ENCODE data around the gene MTX1. TPM values are rescaled to one million over a fixed set of nuclear protein-coding genes. Genes with fewer than 3 reads are reported as not detected.
A peak's percentile ranks its signal among the peaks of the same experiment; 100 is the strongest.
"Not testable (repeated sequence)": the region's sequence is repeated elsewhere in the genome, so short reads cannot be mapped to it uniquely, and the experiment has no call there.

The MTX1 gene, protein sequence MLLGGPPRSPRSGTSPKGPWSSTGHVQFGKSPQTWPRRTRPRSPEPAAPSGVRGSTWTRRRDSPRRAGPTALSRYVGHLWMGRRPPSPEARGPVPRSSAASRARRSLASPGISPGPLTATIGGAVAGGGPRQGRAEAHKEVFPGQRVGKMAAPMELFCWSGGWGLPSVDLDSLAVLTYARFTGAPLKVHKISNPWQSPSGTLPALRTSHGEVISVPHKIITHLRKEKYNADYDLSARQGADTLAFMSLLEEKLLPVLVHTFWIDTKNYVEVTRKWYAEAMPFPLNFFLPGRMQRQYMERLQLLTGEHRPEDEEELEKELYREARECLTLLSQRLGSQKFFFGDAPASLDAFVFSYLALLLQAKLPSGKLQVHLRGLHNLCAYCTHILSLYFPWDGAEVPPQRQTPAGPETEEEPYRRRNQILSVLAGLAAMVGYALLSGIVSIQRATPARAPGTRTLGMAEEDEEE
- total RNA-seq, result 32.7 and 36.1 TPM in 2 replicates

DNA sequence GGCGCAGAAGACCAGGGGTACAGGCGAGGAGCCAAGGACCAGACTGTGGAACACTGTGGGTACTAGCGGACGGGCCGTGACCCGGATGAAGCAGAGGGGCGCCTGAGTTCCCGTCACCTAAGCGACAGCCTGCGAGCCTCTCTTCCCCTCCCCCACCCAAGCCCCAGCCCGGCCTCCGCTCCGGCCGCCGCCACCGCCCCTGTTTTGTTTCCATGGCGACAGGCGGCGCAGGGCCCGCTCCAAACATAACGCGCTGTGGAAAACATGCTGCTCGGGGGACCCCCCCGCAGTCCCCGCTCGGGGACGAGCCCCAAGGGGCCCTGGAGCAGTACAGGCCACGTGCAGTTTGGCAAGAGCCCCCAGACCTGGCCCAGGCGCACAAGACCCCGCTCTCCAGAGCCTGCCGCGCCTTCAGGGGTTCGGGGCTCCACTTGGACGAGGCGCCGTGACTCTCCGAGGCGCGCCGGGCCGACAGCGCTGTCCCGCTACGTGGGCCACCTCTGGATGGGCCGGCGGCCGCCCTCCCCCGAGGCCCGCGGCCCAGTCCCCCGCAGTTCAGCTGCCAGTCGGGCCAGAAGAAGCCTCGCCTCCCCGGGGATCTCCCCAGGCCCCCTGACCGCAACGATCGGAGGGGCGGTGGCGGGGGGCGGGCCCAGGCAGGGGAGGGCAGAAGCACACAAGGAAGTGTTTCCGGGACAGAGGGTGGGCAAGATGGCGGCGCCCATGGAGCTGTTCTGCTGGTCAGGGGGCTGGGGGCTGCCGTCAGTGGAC lies at the start of gene MTX1:
TSS of gene MTX1 (plus strand) at position 155 of the 771 bp plus-strand sequence. CDS start at position 265, 110 bp downstream.
- DNase-seq (ENCODE audit: low read depth in 2 of 2), result peak; percentile 80 to 88

GRCh38 chr1:155158991-155159390 lies 49.5 kb upstream of the MTX1 start:
- DNase-seq (ENCODE audit: low read depth in 2 of 2), result no peak

DNA sequence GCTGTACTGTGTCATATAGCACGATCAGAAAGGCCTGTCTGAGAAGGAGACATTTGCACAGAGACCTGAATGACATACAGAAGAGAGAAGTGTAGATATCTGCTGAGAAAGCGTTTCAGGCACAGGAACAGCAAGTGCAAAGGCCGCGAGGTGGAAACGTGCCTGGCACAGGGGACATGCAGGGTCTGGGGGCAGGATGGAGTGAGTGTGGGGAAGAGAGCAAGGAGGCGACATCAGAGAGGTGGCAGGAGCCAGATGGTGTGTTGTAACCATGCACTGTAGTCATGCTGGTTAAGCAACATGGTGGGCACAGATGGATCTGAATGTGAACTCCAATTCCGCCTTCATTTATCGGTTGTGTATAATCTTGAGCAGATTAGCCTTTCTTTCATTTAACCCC lies 48.4 kb upstream of the MTX1 start:
- no peak for DNase-seq (ENCODE audit: low read depth in 2 of 2)

GRCh38 chr1:155162631-155163030 lies 45.9 kb upstream of the MTX1 start:
- not testable (repeated sequence) for DNase-seq (ENCODE audit: low read depth in 2 of 2)

DNA sequence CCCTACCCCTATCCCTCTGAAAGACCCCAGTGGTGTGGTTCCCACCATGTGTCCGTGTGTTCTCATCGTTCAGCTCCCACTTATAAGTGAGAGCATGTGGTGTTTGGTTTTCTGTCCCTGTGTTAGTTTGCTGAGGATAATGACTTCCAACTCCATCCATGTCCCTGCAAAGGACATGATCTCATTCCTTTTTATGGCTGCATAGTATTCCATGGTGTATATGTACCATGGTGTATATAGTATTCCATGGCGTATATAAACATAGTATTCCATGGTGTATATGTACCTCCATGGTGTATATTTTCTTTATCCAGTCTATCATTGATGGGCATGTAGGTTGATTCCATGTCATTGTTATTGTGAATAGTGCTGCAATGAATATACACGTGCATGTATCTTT lies 44.7 kb upstream of the MTX1 start:
- not testable (repeated sequence) for DNase-seq (ENCODE audit: low read depth in 2 of 2)

DNA sequence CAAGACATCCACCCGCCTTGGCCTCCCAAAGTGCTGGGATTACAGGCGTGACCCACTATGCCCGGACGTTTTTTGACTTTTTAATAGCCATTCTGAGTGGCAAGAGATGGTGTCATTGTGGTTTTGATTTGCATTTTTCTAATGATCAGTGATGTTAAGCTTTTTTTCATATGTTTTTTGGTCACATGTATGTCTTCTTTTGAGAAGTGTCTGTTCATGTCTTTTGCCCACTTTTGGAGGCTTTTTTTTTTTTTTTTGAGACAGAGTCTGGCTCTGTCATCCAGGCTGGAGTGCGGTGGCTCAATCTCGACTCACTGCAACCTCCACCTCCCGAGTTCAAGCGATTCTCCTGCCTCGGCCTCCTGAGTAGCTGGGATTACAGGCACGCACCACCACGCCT lies 43.9 kb upstream of the MTX1 start:
- not testable (repeated sequence) for DNase-seq (ENCODE audit: low read depth in 2 of 2)

- peak in 1 of 2 donors; percentile 23 for DNase-seq (ENCODE audit: low read depth in 2 of 2)
Observed at GRCh38 chr1:155166051-155166470, 42.4 kb upstream of the MTX1 start.

- peak; percentile 93 to 96 for DNase-seq (ENCODE audit: low read depth in 2 of 2)
Observed at GRCh38 chr1:155166471-155167165, 41.9 kb upstream of the MTX1 start.

DNA sequence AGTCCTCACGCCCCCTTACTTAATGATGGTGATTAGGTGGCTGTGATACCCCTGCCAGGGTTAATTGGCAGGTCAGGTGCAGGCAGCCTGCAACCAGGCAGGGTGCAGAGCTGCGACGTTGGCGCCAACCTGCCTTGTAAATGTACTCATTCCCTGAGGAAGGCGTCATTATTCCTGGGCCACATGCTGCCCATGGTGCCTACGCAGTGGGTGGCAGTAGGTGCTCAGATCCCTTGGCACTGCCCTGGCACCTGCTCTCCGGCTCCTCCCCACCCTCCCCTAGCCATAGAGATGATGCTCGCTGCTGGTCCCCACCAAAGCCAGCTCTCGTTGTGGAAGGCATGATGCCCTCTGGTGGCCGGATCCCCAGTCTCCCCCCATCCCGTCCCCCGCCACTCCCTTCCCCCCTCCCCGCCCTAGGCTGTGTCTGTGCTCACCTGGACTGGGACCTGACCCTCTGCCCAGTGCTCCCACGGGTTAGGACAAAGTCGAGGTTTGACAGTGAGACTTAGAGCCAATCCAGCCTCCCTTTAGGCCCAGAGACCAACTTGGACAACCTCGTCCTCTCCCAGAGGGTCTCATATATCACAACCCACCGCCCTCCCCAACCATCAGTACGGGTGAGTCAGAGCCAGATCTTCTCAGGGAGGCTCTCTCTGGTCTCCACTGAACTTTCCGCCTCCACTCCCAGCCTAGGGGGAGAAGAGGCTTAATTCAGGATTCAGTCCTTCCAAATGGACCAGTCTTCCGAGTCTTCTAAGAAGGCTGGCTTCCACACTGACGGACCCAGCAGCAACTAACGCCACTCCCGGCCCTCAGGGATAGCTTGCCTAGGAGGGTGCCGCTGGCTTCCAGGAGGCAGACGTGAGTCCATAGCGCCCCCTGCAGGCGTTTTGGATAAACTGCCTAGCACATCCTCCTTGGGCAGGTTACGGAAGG lies 41.1 kb upstream of the MTX1 start:
- DNase-seq (ENCODE audit: low read depth in 2 of 2), result peak; percentile 79 to 92

DNA sequence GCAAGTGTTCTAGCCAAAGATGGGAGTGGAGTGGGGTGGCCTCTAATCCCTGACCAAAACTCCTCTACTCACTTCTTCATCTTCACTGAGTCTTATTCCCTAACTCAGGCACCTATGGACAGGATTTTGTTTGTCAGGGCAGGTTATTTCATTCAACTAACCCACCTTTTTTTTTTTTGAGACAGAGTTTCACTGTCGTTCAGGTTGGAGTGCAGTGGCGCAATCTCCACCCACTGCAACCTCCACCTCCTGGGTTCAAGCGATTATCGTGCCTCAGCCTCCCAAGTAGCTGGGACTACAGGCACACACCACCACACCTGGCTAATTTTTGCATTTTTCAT lies 40.4 kb upstream of the MTX1 start:
- DNase-seq (ENCODE audit: low read depth in 2 of 2), result not testable (repeated sequence)

- DNase-seq (ENCODE audit: low read depth in 2 of 2), result no peak
Observed at GRCh38 chr1:155168456-155169210, 39.9 kb upstream of the MTX1 start.

DNA sequence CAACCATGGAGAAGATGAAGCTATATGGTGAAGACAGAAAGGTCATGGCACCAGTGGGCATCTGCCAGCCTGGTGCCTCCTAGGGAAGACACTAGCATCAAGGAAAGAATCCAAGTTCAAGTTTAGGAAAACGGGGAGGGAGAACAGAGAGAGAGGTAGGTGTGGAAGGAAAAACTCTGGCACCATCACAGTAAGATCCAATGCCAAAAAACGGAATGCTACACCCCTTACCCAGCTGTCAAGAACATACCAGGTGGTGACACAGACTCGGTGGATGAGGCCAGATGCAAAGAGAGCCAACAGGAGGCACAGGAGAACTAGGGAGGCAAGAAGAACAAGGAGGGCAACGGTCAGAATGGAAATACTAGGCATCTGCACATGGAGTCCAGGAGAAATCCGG lies 39.0 kb upstream of the MTX1 start:
- no peak for DNase-seq (ENCODE audit: low read depth in 2 of 2)

DNA sequence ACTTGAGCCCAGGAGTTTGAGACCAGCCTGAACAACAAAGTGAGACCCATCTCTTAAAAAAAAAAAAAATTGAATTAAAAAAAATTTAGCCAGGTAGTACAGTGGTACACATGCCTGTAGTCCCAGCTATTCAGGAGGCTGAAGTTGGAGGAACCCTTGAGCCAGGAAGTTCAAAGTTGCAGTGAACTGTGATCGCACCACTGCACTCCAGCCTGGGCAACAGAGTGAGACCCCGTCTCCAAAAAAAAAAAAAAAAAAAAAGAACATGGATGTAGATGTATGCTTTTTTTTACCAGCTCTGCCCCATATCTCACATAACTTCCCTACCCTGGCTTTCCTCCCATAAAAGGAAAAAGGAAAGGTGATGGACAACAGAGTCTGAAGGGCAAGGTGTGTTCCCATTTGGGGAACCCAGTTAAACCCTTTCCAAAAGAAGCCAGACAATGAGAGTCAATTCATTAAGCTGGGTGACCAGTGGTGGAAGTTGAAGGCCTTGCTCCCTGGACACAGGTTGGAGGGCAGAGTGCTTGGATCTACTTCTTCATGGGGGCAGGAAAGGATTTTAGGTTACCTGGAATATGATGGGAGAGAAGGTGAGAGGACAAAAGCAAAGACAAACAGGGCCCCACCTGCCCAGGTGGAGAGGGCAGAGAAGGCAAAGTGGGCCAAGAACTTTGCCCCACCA lies 38.3 kb upstream of the MTX1 start:
- DNase-seq (ENCODE audit: low read depth in 2 of 2), result no peak

- no peak for DNase-seq (ENCODE audit: low read depth in 2 of 2)
Observed at GRCh38 chr1:155170806-155171205, 37.7 kb upstream of the MTX1 start.

- no peak for DNase-seq (ENCODE audit: low read depth in 2 of 2)
Observed at GRCh38 chr1:155171836-155172731, 36.4 kb upstream of the MTX1 start.

DNA sequence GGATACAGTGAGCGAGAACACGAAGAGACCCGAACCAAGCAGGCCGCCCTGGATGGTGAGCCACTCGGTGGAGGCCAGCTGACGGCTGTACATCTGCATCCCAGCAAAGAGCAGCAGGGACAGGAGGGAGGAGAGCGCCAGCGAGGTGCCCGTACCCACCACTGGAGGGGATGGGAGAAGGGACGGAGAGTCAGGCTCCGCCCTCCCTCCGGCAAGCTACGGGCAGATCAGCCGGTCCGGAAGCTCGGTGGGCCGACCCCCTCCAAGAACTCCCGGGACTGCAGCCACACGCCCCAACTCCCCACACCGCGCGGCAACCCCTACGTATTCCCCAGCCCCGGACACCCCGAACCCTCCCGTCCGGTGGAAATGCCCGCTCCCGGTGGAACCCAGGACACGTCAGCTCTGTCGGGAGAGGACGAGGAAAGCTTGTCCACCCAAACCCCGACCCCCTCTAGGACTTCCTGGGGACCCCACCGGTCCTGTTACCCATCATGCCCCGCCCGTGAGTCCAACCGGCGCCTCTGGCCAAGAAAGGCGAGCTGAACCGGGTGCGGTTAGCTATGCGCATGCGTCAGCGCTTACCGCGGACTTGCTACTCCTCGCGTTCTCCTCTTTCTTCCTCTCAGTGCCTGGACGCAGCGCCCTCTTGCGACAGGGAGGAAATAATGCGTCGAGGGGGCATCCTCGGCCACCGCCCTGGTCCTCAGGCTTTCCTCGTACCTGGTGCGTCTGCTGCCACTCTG lies 35.6 kb upstream of the MTX1 start, which contains the start of gene KRTCAP2:
TSS of gene KRTCAP2 (minus strand) at position 573 of the 746 bp plus-strand sequence. CDS start at position 493, 80 bp downstream.
- DNase-seq (ENCODE audit: low read depth in 2 of 2), result peak; percentile 90 to 96

GRCh38 chr1:155173478-155174323 lies 34.8 kb upstream of the MTX1 start, which contains the start of gene TRIM46:
TSS of gene TRIM46 (plus strand) at chr1:155173849. CDS start at chr1:155173967, 118 bp downstream.
- DNase-seq (ENCODE audit: low read depth in 2 of 2), result peak in 1 of 2 donors; percentile 41
